Heart right ventricle (tissue), 16 donors: ENCODE data around the gene DNAH17. TPM values are rescaled to one million over a fixed set of nuclear protein-coding genes. Genes with fewer than 3 reads are reported as not detected.
A peak's percentile ranks its signal among the peaks of the same experiment; 100 is the strongest.

Source experiments
- ATAC-seq, 8 donors: fragments of 200-7000 bp; cut with Tn5 transposase; one replicate each; pipeline ENCODE4 v1.9.1; 2020; ENCODE audit warnings: mild to moderate bottlenecking in 8 of 8, moderate library complexity in 8 of 8, moderate number of reproducible peaks in 1 of 8
- DNase-seq, 2 donors: peaks; one replicate each; pipeline ENCODE4 v3.0.0-alpha.2; 2020
- H3K27ac ChIP-seq, 10 donors: fragments of 200-600 bp; sonication (generic) in 2 of 10; one replicate each; pipeline versions ENCODE4 v1.5.0 to v1.8.0; 2020 to 2022; ENCODE audit warnings: mild to moderate bottlenecking in 3 of 10
- H3K27me3 ChIP-seq, 7 donors: fragments of 200-600 bp; one replicate each; pipeline ENCODE4 v1.8.0; 2021 to 2022; ENCODE audit warnings: mild to moderate bottlenecking in 2 of 7
- H3K36me3 ChIP-seq, 9 donors: fragments of 200-600 bp; sonication (generic) in 1 of 9; one replicate each; pipeline versions ENCODE4 v1.5.0 to v1.8.0; 2020 to 2022; ENCODE audit warnings: mild to moderate bottlenecking in 2 of 9
- H3K4me1 ChIP-seq, 9 donors: fragments of 200-600 bp; sonication (generic) in 1 of 9; one replicate each; pipeline versions ENCODE4 v1.5.0 to v1.8.0; 2020 to 2022; ENCODE audit warnings: mild to moderate bottlenecking in 4 of 9
- H3K4me3 ChIP-seq, 10 donors: fragments of 200-600 bp; sonication (generic) in 2 of 10; one replicate each; pipeline versions ENCODE4 v1.5.0 to v1.8.0; 2020 to 2022; ENCODE audit warnings: mild to moderate bottlenecking in 7 of 10, moderate library complexity in 2 of 10
- H3K9me3 ChIP-seq, 11 donors: fragments of 200-600 bp in 10 of 11; sonication (generic) in 2 of 11; one replicate each; pipeline versions ENCODE4 v1.5.0 to v1.8.0; 2013 to 2022; ENCODE audit warnings: mild to moderate bottlenecking in 2 of 11, control low read depth in 1 of 11, moderate library complexity in 1 of 11
- WGBS, 2 donors: extraction: QIAGEN DNeasy Blood & Tissue Kit; methylation state at CpG; one replicate each; pipeline ENCODE4 v1.1.7; 2013; ENCODE audit warnings: inconsistent platforms in 1 of 2; 5-methylcytosine and 5-hydroxymethylcytosine counted together
- intact Hi-C, 10 donors: fragments of 100-400 bp; cut with DNase I; formaldehyde crosslinking; loops; one replicate each; pipeline versions ENCODE4 v1.11.1 to v1.14.2; 2022
- polyA plus RNA-seq, 2 donors: library from polyadenylated mRNA; stranded (reverse); fragments of 200-250 nt; gene quantifications; one replicate each; pipeline ENCODE4 v1.2.3, GENCODE V29; 2013
- total RNA-seq, 10 donors: library from RNA; stranded (reverse); fragmentation: NEBNext Ultra II Directional in 3 of 10; extraction: Animal tissue kit (Norgen Biotek cat#: 25700) in 3 of 10; gene quantifications; one replicate each; pipeline versions ENCODE4 v1.2.1 to v1.2.4, GENCODE V29; 2021 to 2023
- TF ChIP-seq, protein P1 (sequence below), 9 donors: fragments of 200-600 bp; sonication (generic) in 2 of 9; IDR thresholded peaks; one replicate each; pipeline versions ENCODE4 v1.5.0 to v1.8.0; 2021 to 2022; ENCODE audit warnings: antibody characterized with exemption in 9 of 9, mild to moderate bottlenecking in 5 of 9, moderate library complexity in 1 of 9
- donor health status: Arrhythmogenic right ventricular cardiomyopathy.
- donor health status: ischemic (EF 13 %, LVEDD 7.1; RV severe dilation, severe dysfunction).
- donor health status: healthy with polysubstance abuse.
- donor health status: DM: no; HTN: yes; CAD: no.
- donor health status: DM: no; HTN: no; CAD: no.
- donor health status: ischemic (EF 25% LVEDD 6.9; RV normal size, moderate dysfunction).
- donor health status: ischemic (EF 25% LVEDD 5.7; RV mildly dilated, moderate dysfunction).
- donor health status: healthy.
- donor health status: DM: yes; HTN: yes; CAD: no.
- donor health status: Ischemic cardiomyopathy.
- donor health status: ischemic (EF 35%, LVEDD 5.7; RV mildly dilated, moderate dysfunction).
- donor health status: nonischemic (EF 11% LVEDD 7.7; RV severe dilation, severe dysfunction).
- donor health status: DM: yes; HTN: yes; CAD: no.
- donor health status: PGD.
- donor health status: ischemic (EF 29% LVEDD 5.4; RV normal size, mild dysfunction).
- donor health status: nonischemic (EF 23%, LVEDD 6.1; RV moderate dilation, normal function).

The DNAH17 gene
- total and polyA plus RNA-seq, 12 donors = 0.05 to 0.30 (median 0.09) TPM; not detected in 4

GRCh38 chr17:78622491-78623265 lies 45.5 kb upstream of the DNAH17 start:
- Histone ChIP-seq H3K27ac (no peak overlapping the region), H3K4me1 (peaks cover 0 to 6% (median 0%) of the 10 kb centered on the region in 9 donors), H3K36me3 (no peaks in the 10 kb centered on the region), H3K27me3 (no peaks in the 10 kb centered on the region), H3K9me3 (peaks cover 0 to 20% (median 0%) of the 10 kb centered on the region in 11 donors), H3K4me3 (no peak overlapping the region)
- TF ChIP-seq, protein P1, sequence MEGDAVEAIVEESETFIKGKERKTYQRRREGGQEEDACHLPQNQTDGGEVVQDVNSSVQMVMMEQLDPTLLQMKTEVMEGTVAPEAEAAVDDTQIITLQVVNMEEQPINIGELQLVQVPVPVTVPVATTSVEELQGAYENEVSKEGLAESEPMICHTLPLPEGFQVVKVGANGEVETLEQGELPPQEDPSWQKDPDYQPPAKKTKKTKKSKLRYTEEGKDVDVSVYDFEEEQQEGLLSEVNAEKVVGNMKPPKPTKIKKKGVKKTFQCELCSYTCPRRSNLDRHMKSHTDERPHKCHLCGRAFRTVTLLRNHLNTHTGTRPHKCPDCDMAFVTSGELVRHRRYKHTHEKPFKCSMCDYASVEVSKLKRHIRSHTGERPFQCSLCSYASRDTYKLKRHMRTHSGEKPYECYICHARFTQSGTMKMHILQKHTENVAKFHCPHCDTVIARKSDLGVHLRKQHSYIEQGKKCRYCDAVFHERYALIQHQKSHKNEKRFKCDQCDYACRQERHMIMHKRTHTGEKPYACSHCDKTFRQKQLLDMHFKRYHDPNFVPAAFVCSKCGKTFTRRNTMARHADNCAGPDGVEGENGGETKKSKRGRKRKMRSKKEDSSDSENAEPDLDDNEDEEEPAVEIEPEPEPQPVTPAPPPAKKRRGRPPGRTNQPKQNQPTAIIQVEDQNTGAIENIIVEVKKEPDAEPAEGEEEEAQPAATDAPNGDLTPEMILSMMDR (IDR thresholded peaks at IDR 0.05) = no peak
- no peak for DNase-seq
- intact Hi-C loops = no loop called here
- WGBS, 2 donors = 81 to 84% methylated on average over 26 of the region's 26 CpGs
- peak in 2 of 8 donors; percentile 20 to 34 for ATAC-seq

- no peaks in the 10 kb centered on the region for H3K27me3 ChIP-seq
- ATAC-seq (no peak), DNase-seq (no peak)
- 89 to 93% methylated on average over 26 of the region's 26 CpGs for WGBS, 2 donors
- TF ChIP-seq, protein P1 (IDR thresholded peaks at IDR 0.05) = no peak
- no peak overlapping the region for H3K4me3 ChIP-seq
- H3K9me3 ChIP-seq = peaks cover 0 to 20% (median 0%) of the 10 kb centered on the region in 11 donors
- peaks cover 0 to 10% (median 0%) of the 10 kb centered on the region in 9 donors for H3K4me1 ChIP-seq
- no peak overlapping the region for H3K27ac ChIP-seq
- intact Hi-C loops = no loop called here
- H3K36me3 ChIP-seq = no peaks in the 10 kb centered on the region
Measured at GRCh38 chr17:78621720-78622490, 44.7 kb upstream of the DNAH17 start.

DNA sequence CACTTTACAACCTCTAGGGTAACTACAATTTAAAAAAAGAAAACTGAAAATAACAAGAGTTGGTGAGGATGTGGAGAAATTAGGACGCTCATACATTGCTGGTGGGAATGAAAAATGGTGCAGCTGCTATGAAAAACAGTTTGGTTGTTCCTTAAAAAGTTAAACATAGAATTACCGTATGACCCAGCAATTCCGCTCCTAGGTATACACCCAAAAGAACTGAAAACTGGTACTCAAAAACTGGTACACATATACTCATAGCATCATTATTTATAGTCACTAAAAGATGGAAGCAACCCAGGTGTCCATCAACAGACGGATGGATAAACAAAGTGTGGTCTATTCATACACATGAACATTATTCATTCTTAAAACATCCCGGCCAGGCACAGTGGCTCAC lies 42.9 kb upstream of the DNAH17 start:
- peaks cover 0 to 13% (median 0%) of the 10 kb centered on the region in 9 donors for H3K4me1 ChIP-seq
- no peak overlapping the region for H3K27ac ChIP-seq
- H3K9me3 ChIP-seq = peaks cover 0 to 20% (median 0%) of the 10 kb centered on the region in 11 donors
- H3K36me3 ChIP-seq = no peaks in the 10 kb centered on the region
- ATAC-seq = no peak
- H3K27me3 ChIP-seq = no peaks in the 10 kb centered on the region
- DNase-seq = no peak
- whole genome bisulfite sequencing, 2 donors = 86 to 87% methylated on average over 5 of the region's 5 CpGs
- TF ChIP-seq, protein P1 (IDR thresholded peaks at IDR 0.05) = no peak
- intact Hi-C loops = no loop called here
- no peak overlapping the region for H3K4me3 ChIP-seq

GRCh38 chr17:78619334-78619733 lies 42.1 kb upstream of the DNAH17 start:
- H3K36me3 ChIP-seq = no peaks in the 10 kb centered on the region
- no peak for DNase-seq
- H3K4me3 ChIP-seq = no peak overlapping the region
- no peak overlapping the region for H3K27ac ChIP-seq
- WGBS, 2 donors = 91 to 94% methylated on average over 5 of the region's 5 CpGs
- no peaks in the 10 kb centered on the region for H3K27me3 ChIP-seq
- peaks cover 0 to 13% (median 0%) of the 10 kb centered on the region in 9 donors for H3K4me1 ChIP-seq
- ATAC-seq = no peak
- intact Hi-C loops = no loop called here
- peaks cover 0 to 20% (median 0%) of the 10 kb centered on the region in 11 donors for H3K9me3 ChIP-seq
- TF ChIP-seq, protein P1 (IDR thresholded peaks at IDR 0.05) = no peak
